A549 (cell line): Measurements from ENCODE around the gene LATS1.

ENCODE experiments used
- JUN ChIP-seq, 2 experiments: fragments of >200 bp; sonication (Bioruptor Twin); formaldehyde crosslinking; IDR thresholded peaks; 2 replicates in 1 of 2; 3 replicates in 1 of 2; pipeline ENCODE4 v1.6.1; 2016 to 2017
- JUNB ChIP-seq: fragments of >200 bp; sonication (Bioruptor Twin); formaldehyde crosslinking; IDR thresholded peaks from 2 replicates; pipeline ENCODE4 v1.6.1; 2016
- POLR2A ChIP-seq: IDR thresholded peaks from 2 replicates; pipeline ENCODE4 v1.6.1; 2012; ENCODE audit warnings: mild to moderate bottlenecking, low read length
- RNF2 ChIP-seq: fragments of 200-600 bp; sonication (generic); IDR thresholded peaks from 2 replicates; pipeline ENCODE4 v1.6.1; 2016; ENCODE audit warnings: low read depth, mild to moderate bottlenecking, antibody characterized with exemption, moderate library complexity, borderline replicate concordance

DNA sequence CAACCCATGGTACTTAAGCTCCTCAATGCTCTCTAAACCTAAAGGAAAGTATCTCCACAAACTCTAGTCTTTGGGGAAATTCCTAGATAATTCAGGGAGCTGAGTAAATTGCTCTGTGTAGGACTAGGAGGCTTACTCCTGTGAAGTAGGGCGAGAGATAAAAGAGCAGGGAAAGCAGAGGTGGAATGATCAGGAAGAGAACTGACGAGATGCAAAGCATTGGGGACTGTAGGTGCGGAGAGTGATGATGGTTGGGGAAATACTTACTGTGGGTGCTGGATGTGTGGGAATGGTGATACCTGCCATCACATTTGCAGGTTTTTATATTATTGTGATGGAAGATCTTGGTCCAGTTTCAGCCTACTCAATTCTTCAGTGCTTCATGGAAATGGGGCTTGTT, 1.6 kb upstream of the LATS1 start:
- TF ChIP-seq RNF2 (no peak), POLR2A (no peak), JUN (IDR thresholded peaks at IDR 0.05) (no peak), JUNB (no peak)
